ENCODE measurements around the gene RAI14.

RAI14 gene

GRCh38 chr5:34675857-34676256, 19.7 kb downstream of the RAI14 start:
- no peak for TF ChIP-seq CTCF (IDR thresholded peaks at IDR 0.05; ENCODE audit: borderline replicate concordance, insufficient read depth, low read depth, low read length)
- H3K4me3 ChIP-seq (ENCODE audit: low read depth, low read length) = no peak overlapping the region

- H3K4me3 ChIP-seq (ENCODE audit: low read depth, low read length) = no peak overlapping the region
- no peak for TF ChIP-seq CTCF (IDR thresholded peaks at IDR 0.05; ENCODE audit: borderline replicate concordance, insufficient read depth, low read depth, low read length)
Measured at GRCh38 chr5:34676416-34676815, 20.3 kb downstream of the RAI14 start.

- H3K4me3 ChIP-seq (ENCODE audit: low read depth, low read length) = no peak overlapping the region
- no peak for TF ChIP-seq CTCF (IDR thresholded peaks at IDR 0.05; ENCODE audit: borderline replicate concordance, insufficient read depth, low read depth, low read length)
Measured at GRCh38 chr5:34677428-34677827, 21.3 kb downstream of the RAI14 start.

- no peak for TF ChIP-seq CTCF (IDR thresholded peaks at IDR 0.05; ENCODE audit: borderline replicate concordance, insufficient read depth, low read depth, low read length)
- no peak overlapping the region for H3K4me3 ChIP-seq (ENCODE audit: low read depth, low read length)
Measured at GRCh38 chr5:34680896-34681295, 24.8 kb downstream of the RAI14 start.

- no peak for TF ChIP-seq CTCF (IDR thresholded peaks at IDR 0.05; ENCODE audit: borderline replicate concordance, insufficient read depth, low read depth, low read length)
- no peak overlapping the region for H3K4me3 ChIP-seq (ENCODE audit: low read depth, low read length)
Measured at GRCh38 chr5:34682926-34683623, 26.9 kb downstream of the RAI14 start.

- TF ChIP-seq CTCF (IDR thresholded peaks at IDR 0.05; ENCODE audit: borderline replicate concordance, insufficient read depth, low read depth, low read length) = peak; percentile 15; the same call in 1 of the 2 replicates
- no peak overlapping the region for H3K4me3 ChIP-seq (ENCODE audit: low read depth, low read length)
Measured at GRCh38 chr5:34684281-34684979, 28.3 kb downstream of the RAI14 start.

- no peak for TF ChIP-seq CTCF (IDR thresholded peaks at IDR 0.05; ENCODE audit: borderline replicate concordance, insufficient read depth, low read depth, low read length)
- H3K4me3 ChIP-seq (ENCODE audit: low read depth, low read length) = no peak overlapping the region
Measured at GRCh38 chr5:34684980-34685352, 28.8 kb downstream of the RAI14 start.

Data from GM12875 (cell line).